Measurements from ENCODE around the gene SZRD1. TPM values are rescaled to one million over a fixed set of nuclear protein-coding genes. Genes with fewer than 3 reads are reported as not detected.

The SZRD1 gene
- total and polyA plus RNA-seq, 2 of the 4 experiments (the other 2 are of a cell fraction): 119 to 149 TPM

- Histone ChIP-seq H2BK15ac (ENCODE audit: low read depth, low read length) (no peak overlapping the region), H3K9ac (ENCODE audit: low read depth, low read length) (no peak overlapping the region), H2BK20ac (ENCODE audit: low read depth, low read length) (no peak overlapping the region), H3K4ac (ENCODE audit: low read depth, low read length) (no peak overlapping the region), H3K14ac (replicated peaks; ENCODE audit: low read depth, low read length) (no peak overlapping the region), H3K4me1 (ENCODE audit: control insufficient read depth, insufficient read depth, low read length) (peaks cover 8% of the 10 kb centered on the region), H4K20me1 (ENCODE audit: insufficient read depth, low read length) (peaks cover 12% of the 10 kb centered on the region), H4K8ac (ENCODE audit: low read depth in 2 of 2, low read length in 2 of 2) (no peak overlapping the region), H2BK5ac (ENCODE audit: low read depth, low read length, poor library complexity, severe bottlenecking) (no peak overlapping the region), H3K4me3 (ENCODE audit: insufficient read depth, low read depth, low read length) (no peak overlapping the region), H3K27me3 (ENCODE audit: control insufficient read depth, insufficient read depth, low read length) (no peaks in the 10 kb centered on the region), H3K79me1 (ENCODE audit: low read depth in 1 of 2, low read length in 2 of 2) (peaks cover 14 to 56% of the 10 kb centered on the region in 2 experiments; a peak in 3 of 4 replicates), H3K36me3 (ENCODE audit: control insufficient read depth, insufficient read depth, low read length) (peaks cover 45% of the 10 kb centered on the region), H3K27ac (ENCODE audit: insufficient read depth, low read length) (no peak overlapping the region), H2AK5ac (ENCODE audit: low read depth, low read length) (no peak overlapping the region), H4K91ac (ENCODE audit: insufficient read depth, low read depth, low read length) (no peak overlapping the region), H3K9me3 (ENCODE audit: control insufficient read depth, insufficient read depth, low read length) (no peaks in the 10 kb centered on the region), H3K9me1 (ENCODE audit: insufficient read depth, low read length) (peaks cover 15% of the 10 kb centered on the region), H2AK9ac (replicated peaks; ENCODE audit: low read depth, low read length, poor library complexity) (no peak overlapping the region), H3K23ac (ENCODE audit: low read depth, low read length) (no peak overlapping the region), H3K56ac (ENCODE audit: extremely low read depth, insufficient read depth, low read length) (no peak overlapping the region), H3K18ac (ENCODE audit: low read depth, low read length) (no peak overlapping the region), H4K5ac (ENCODE audit: low read depth, low read length) (no peak overlapping the region), H3K4me2 (ENCODE audit: low read depth, low read length) (no peak overlapping the region), H2AFZ (replicated peaks; ENCODE audit: low read length, poor library complexity) (no peak overlapping the region), H2BK120ac (ENCODE audit: low read depth, low read length) (no peak overlapping the region)
- no TSS peak for BruUV-seq (replicated peaks)
- no peak for DNase-seq
- POLR2A ChIA-PET (ENCODE audit: unreplicated experiment): interaction anchor here (0.5 kb wide), 1 partner anchor 745 kb away, joined by 3 read pairs; no protein-coding TSS in a partner anchor
- CTCF ChIA-PET: no interaction called here
- in situ Hi-C loops (cut with MboI; ENCODE audit: low sequenced_read_pairs) (no loop called here), intact Hi-C loops (cut with micrococcal nuclease) (no loop called here), dilution Hi-C loops (cut with HindIII; ENCODE audit: low sequenced_read_pairs, unreplicated experiment) (no loop called here)
- no peak for ATAC-seq (ENCODE audit: low read depth)
- WGBS, 2 experiments (ENCODE audit: extremely low coverage in 2 of 2, insufficient read length in 1 of 2): 100% methylated on average over 1 of the region's 5 CpGs; no CpG with 5 or more reads in 1 of the 2 experiments
- no peak for TF ChIP-seq CTCF (conservative IDR thresholded peaks at IDR 0.05; ENCODE audit: low read depth, low read length)
- TF ChIP-seq RFX5 (IDR thresholded peaks at IDR 0.05; ENCODE audit: low read depth, low read length): no peak
- no peak for TF ChIP-seq BHLHE40 (IDR thresholded peaks at IDR 0.05; ENCODE audit: low read depth, low read length)
- no peak for TF ChIP-seq USF2 (IDR thresholded peaks at IDR 0.05; ENCODE audit: low read depth, low read length)
- no peak for TF ChIP-seq SMC3 (IDR thresholded peaks at IDR 0.05; ENCODE audit: low read depth, low read length)
- no peak for TF ChIP-seq CHD1 (IDR thresholded peaks at IDR 0.05; ENCODE audit: low read depth, low read length)
- no peak for TF ChIP-seq MAZ (IDR thresholded peaks at IDR 0.05; ENCODE audit: borderline replicate concordance, low read depth, low read length)
- TF ChIP-seq RAD21 (IDR thresholded peaks at IDR 0.05; ENCODE audit: low read length): no peak
- TF ChIP-seq POLR2A (IDR thresholded peaks at IDR 0.05; ENCODE audit: low read depth, low read length): no peak
- no peak for TF ChIP-seq RCOR1 (IDR thresholded peaks at IDR 0.05; ENCODE audit: insufficient replicate concordance, low read length)
- no peak for TF ChIP-seq CEBPB (IDR thresholded peaks at IDR 0.05; ENCODE audit: low read depth, low read length)
- TF ChIP-seq ELK1 (IDR thresholded peaks at IDR 0.05; ENCODE audit: borderline replicate concordance, low read depth, low read length): no peak
- TF ChIP-seq MXI1 (IDR thresholded peaks at IDR 0.05; ENCODE audit: borderline replicate concordance, low read depth, low read length): no peak
- no peak for TF ChIP-seq MAFK (IDR thresholded peaks at IDR 0.05; ENCODE audit: low read depth, low read length)
- no peak for TF ChIP-seq FOS (IDR thresholded peaks at IDR 0.05; ENCODE audit: low read depth, low read length)
- TF ChIP-seq NFE2L2 (IDR thresholded peaks at IDR 0.05; ENCODE audit: low read depth, low read length): no peak
These were observed 31.4 kb downstream of the SZRD1 start for GRCh38 chr1:16398371-16398953.

Data from IMR-90 (cell line).